ENCODE results near the gene PPIE. TPM values are rescaled to one million over a fixed set of nuclear protein-coding genes. Genes with fewer than 3 reads are reported as not detected.

PPIE gene
- total and polyA plus RNA-seq, 2 of the 8 experiments (the other 6 are each of a cell fraction or from before 2014, with no cell fraction given) = 38.9 to 56.1 TPM

GRCh38 chr1:39691383-39692151, 47.1 kb upstream of the PPIE start, which contains the start of gene HPCAL4 (continued):
- TF ChIP-seq, protein P1, sequence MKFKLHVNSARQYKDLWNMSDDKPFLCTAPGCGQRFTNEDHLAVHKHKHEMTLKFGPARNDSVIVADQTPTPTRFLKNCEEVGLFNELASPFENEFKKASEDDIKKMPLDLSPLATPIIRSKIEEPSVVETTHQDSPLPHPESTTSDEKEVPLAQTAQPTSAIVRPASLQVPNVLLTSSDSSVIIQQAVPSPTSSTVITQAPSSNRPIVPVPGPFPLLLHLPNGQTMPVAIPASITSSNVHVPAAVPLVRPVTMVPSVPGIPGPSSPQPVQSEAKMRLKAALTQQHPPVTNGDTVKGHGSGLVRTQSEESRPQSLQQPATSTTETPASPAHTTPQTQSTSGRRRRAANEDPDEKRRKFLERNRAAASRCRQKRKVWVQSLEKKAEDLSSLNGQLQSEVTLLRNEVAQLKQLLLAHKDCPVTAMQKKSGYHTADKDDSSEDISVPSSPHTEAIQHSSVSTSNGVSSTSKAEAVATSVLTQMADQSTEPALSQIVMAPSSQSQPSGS (IDR thresholded peaks at IDR 0.05; ENCODE audit: low read length) = no peak
- TF ChIP-seq TEAD4 (IDR thresholded peaks at IDR 0.05; ENCODE audit: low read depth, low read length) (0 out of 2 replicates have a peak, but pooled peaks have one; percentile 14), SIX5 (IDR thresholded peaks at IDR 0.05; ENCODE audit: low read depth, low read length) (no peak), KDM4A (IDR thresholded peaks at IDR 0.05; ENCODE audit: low read depth, low read length, severe bottlenecking) (no peak), SUZ12 (IDR thresholded peaks at IDR 0.05; ENCODE audit: low read length) (no peak), TBP (IDR thresholded peaks at IDR 0.05; ENCODE audit: low read depth, low read length) (peak; percentile 70), CHD2 (IDR thresholded peaks at IDR 0.05; ENCODE audit: low read length) (peak; percentile 18; the same call in 1 of the 2 replicates), USF2 (IDR thresholded peaks at IDR 0.05; ENCODE audit: low read length) (no peak), GABPA (IDR thresholded peaks at IDR 0.05; ENCODE audit: borderline replicate concordance, insufficient read depth, low read length) (no peak), HDAC2 (IDR thresholded peaks at IDR 0.05; ENCODE audit: borderline replicate concordance in 1 of 2, low read depth in 2 of 2, low read length in 2 of 2) (no peak), BCL11A (IDR thresholded peaks at IDR 0.05; ENCODE audit: low read depth in 2 of 2, low read length in 2 of 2) (no peak), CREB1 (IDR thresholded peaks at IDR 0.05) (no peak), SAP30 (IDR thresholded peaks at IDR 0.05; ENCODE audit: insufficient read depth, insufficient replicate concordance, low read length) (no peak), SP4 (IDR thresholded peaks at IDR 0.05; ENCODE audit: low read length) (peak; percentile 70; the same call in 1 of the 2 replicates), FOSL1 (IDR thresholded peaks at IDR 0.05; ENCODE audit: insufficient read depth, low read depth, low read length) (no peak), CTBP2 (IDR thresholded peaks at IDR 0.05; ENCODE audit: borderline replicate concordance, insufficient read depth, insufficient read length, low read length) (no peak), SP1 (IDR thresholded peaks at IDR 0.05; ENCODE audit: low read depth, low read length) (peak; percentile 59; the same call in 1 of the 2 replicates), RXRA (IDR thresholded peaks at IDR 0.05; ENCODE audit: insufficient read depth, low read depth, low read length) (no peak), MAX (IDR thresholded peaks at IDR 0.05) (no peak), CBX5 (IDR thresholded peaks at IDR 0.05; ENCODE audit: low read depth, low read length) (no peak), BACH1 (IDR thresholded peaks at IDR 0.05; ENCODE audit: low read length) (no peak)
